ENCODE results near the gene POPDC3.

- no peak for TF ChIP-seq EZH2 (IDR thresholded peaks at IDR 0.05; ENCODE audit: borderline replicate concordance, insufficient read depth, low read length, poor library complexity, severe bottlenecking)
- no peak for TF ChIP-seq CTCF (IDR thresholded peaks at IDR 0.05; ENCODE audit: poor library complexity, severe bottlenecking)
- no peak for TF ChIP-seq EP300 (conservative IDR thresholded peaks at IDR 0.05; ENCODE audit: poor library complexity, severe bottlenecking)
- no peak for TF ChIP-seq TAF1 (IDR thresholded peaks at IDR 0.05; ENCODE audit: low read depth)
- no peak for TF ChIP-seq POLR2AphosphoS5 (IDR thresholded peaks at IDR 0.05)
- TF ChIP-seq MXI1 (conservative IDR thresholded peaks at IDR 0.05; ENCODE audit: poor library complexity, severe bottlenecking), result no peak
- TF ChIP-seq RAD21 (conservative IDR thresholded peaks at IDR 0.05), result no peak
- no peak for TF ChIP-seq REST (IDR thresholded peaks at IDR 0.05; ENCODE audit: borderline replicate concordance)
- no peak for TF ChIP-seq SMC3 (conservative IDR thresholded peaks at IDR 0.05; ENCODE audit: poor library complexity)
Observed at GRCh38 chr6:105116150-105116549, 63.7 kb downstream of the POPDC3 start.
